SK-N-MC (cell line): ENCODE results near the gene SSBP2.

Source experiments
- EZH2 ChIP-seq: fragments of 200-600 bp; sonication (generic); IDR thresholded peaks from one replicate; pipeline ENCODE4 v1.6.1; 2017; ENCODE audit warnings: antibody characterized with exemption
- POLR2AphosphoS5 ChIP-seq: IDR thresholded peaks from 2 replicates; pipeline ENCODE4 v1.6.1; 2012; ENCODE audit warnings: mild to moderate bottlenecking, low read depth, low read length, borderline replicate concordance

DNA sequence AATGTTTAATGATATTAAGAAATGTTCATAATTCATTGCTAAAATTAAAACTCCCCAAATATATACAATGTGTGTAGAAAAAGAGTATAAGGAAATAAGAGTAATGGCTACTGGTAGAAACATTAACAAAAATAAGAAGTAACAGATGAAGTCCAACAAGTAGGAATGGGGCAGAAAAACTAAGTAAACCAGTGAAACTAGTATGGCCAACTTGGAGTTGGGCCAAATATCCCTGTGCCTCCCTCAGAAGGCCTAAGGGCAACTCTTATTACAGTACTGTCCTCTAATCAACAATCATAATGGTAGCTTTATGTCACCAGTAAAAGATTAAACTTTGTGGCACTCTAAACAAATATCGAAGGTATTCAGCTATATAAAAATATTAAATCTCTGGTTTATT lies 93.5 kb downstream of the SSBP2 start:
- no peak for TF ChIP-seq EZH2
- TF ChIP-seq POLR2AphosphoS5, result no peak
